ENCODE data around the gene TOM1.

TOM1 gene

DNA sequence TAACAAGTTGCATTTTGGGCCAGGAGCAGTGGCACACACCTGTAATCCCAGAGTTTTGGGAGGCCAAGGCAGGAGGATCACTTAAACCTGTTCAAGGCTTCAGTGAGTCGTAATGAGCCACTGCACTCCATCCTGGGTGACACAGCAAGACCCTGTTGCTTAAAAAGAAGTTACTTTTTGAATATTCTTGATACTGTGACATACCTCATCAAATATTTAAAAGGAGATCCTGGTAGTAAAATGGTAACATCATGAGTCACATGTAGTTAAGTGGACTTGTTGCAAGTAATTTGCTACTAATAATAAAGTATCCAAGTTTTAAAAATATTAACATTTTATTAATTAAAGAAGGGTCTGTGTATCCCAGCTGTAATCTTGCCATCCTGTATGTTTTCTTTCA lies 24.1 kb upstream of the TOM1 start:
- DNase-seq, result no peak
- TF ChIP-seq, protein P1, sequence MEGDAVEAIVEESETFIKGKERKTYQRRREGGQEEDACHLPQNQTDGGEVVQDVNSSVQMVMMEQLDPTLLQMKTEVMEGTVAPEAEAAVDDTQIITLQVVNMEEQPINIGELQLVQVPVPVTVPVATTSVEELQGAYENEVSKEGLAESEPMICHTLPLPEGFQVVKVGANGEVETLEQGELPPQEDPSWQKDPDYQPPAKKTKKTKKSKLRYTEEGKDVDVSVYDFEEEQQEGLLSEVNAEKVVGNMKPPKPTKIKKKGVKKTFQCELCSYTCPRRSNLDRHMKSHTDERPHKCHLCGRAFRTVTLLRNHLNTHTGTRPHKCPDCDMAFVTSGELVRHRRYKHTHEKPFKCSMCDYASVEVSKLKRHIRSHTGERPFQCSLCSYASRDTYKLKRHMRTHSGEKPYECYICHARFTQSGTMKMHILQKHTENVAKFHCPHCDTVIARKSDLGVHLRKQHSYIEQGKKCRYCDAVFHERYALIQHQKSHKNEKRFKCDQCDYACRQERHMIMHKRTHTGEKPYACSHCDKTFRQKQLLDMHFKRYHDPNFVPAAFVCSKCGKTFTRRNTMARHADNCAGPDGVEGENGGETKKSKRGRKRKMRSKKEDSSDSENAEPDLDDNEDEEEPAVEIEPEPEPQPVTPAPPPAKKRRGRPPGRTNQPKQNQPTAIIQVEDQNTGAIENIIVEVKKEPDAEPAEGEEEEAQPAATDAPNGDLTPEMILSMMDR (IDR thresholded peaks at IDR 0.05; ENCODE audit: low read depth, low read length), result no peak
- H3K36me3 ChIP-seq, result peaks cover 57% of the 10 kb centered on the region

DNA sequence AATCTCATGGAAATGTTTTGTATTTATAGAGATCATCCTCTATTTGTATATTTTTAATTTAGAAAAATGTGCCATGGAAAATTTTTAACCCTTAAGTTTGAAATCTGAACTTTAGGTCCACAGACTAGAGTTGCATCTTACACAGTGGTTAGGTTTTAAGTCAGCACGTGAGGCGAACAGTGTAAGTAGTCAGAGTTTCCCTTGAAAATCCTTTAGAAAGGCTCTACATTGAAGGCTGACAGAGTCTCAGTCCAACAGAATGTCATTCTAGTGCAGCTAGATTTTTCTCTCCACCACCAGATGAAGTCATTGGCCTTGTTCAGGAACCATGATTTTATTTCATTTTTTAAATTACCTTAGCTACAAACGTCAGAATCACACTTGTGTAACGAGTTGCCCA lies 23.7 kb upstream of the TOM1 start:
- H3K4me3 ChIP-seq (ENCODE audit: low read depth, low read length), result no peak overlapping the region
- no peaks in the 10 kb centered on the region for H3K27me3 ChIP-seq (ENCODE audit: insufficient read depth, low read depth, severe bottlenecking)
- TF ChIP-seq, protein P1 (IDR thresholded peaks at IDR 0.05; ENCODE audit: low read depth, low read length), result no peak
- no peaks in the 10 kb centered on the region for H3K9me3 ChIP-seq (ENCODE audit: severe bottlenecking)
- peaks cover 59% of the 10 kb centered on the region for H3K36me3 ChIP-seq
- no peak overlapping the region for H3K27ac ChIP-seq
- DNase-seq, result no peak

More for the DNA sequence above, 24.1 kb upstream of the TOM1 start:
- Histone ChIP-seq H3K27me3 (ENCODE audit: insufficient read depth, low read depth, severe bottlenecking) (no peaks in the 10 kb centered on the region), H3K9me3 (ENCODE audit: severe bottlenecking) (no peaks in the 10 kb centered on the region), H3K27ac (no peak overlapping the region), H3K4me3 (ENCODE audit: low read depth, low read length) (no peak overlapping the region)

DNA sequence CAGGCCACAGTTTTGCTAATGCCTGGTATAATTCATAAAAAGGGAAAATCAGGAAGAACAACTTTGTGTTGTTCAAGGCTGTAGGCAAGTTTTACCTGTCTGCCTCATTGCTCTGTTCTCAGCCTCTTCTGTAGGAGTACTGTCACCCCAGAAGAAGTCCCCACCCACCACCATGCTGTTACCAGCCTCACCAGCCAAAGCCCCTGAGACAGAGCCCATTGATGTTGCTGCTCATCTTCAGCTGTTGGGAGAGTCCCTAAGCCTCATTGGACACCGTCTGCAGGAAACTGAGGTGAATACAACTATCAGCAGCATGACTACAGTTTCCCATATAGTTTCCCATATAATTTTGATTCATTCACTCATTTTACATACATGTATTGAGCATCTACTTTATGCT lies 11.6 kb upstream of the TOM1 start:
- Histone ChIP-seq H3K27ac (no peak overlapping the region), H3K27me3 (ENCODE audit: insufficient read depth, low read depth, severe bottlenecking) (no peaks in the 10 kb centered on the region), H3K36me3 (peaks cover 93% of the 10 kb centered on the region), H3K4me3 (ENCODE audit: low read depth, low read length) (no peak overlapping the region), H3K9me3 (ENCODE audit: severe bottlenecking) (no peaks in the 10 kb centered on the region)
- no peak for DNase-seq
- TF ChIP-seq, protein P1 (IDR thresholded peaks at IDR 0.05; ENCODE audit: low read depth, low read length), result no peak

DNA sequence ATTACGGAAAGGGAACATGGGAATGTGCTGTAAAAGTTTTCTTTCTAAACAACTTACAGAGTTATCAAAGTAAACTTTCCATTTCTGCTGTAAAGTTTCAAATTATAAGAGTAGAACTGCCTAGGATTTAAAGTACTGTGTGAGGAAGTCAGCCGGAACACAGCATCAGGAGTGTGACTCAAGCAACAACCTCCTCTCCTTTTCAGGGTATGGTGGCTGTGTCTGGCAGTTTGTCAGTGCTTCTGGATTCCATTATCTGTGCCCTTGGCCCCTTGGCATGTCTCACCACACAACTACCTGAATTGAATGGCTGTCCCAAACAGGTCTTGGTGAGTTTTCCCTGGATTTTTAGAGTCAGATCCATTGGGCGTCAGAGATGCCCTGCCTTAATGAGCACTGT lies 6.9 kb upstream of the TOM1 start:
- H3K4me3 ChIP-seq (ENCODE audit: low read depth, low read length), result no peak overlapping the region
- no peaks in the 10 kb centered on the region for H3K9me3 ChIP-seq (ENCODE audit: severe bottlenecking)
- no peaks in the 10 kb centered on the region for H3K27me3 ChIP-seq (ENCODE audit: insufficient read depth, low read depth, severe bottlenecking)
- DNase-seq, result no peak
- H3K36me3 ChIP-seq, result peaks cover 74% of the 10 kb centered on the region
- no peak overlapping the region for H3K27ac ChIP-seq
- TF ChIP-seq, protein P1 (IDR thresholded peaks at IDR 0.05; ENCODE audit: low read depth, low read length), result no peak

DNA sequence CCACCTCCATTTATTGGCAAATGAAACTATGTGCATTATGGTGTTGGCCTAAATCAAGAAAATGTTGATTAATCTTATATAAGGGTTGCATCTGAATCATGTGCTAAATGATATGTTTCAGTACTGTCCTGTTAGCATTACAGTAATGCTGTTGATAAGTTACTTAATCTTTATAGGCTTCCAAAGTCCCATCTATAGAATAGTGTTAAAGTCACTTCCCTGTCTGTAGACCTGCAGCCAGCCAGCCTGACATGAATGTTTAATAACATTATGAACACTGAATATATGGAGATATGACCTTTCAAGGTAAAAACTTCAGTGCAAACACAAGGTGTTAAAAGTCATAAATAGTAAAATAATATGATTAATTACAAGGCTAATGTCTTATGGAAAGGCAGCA lies 3.6 kb upstream of the TOM1 start:
- peaks cover 48% of the 10 kb centered on the region for H3K36me3 ChIP-seq
- no peak overlapping the region for H3K4me3 ChIP-seq (ENCODE audit: low read depth, low read length)
- H3K27me3 ChIP-seq (ENCODE audit: insufficient read depth, low read depth, severe bottlenecking), result no peaks in the 10 kb centered on the region
- H3K9me3 ChIP-seq (ENCODE audit: severe bottlenecking), result no peaks in the 10 kb centered on the region
- TF ChIP-seq, protein P1 (IDR thresholded peaks at IDR 0.05; ENCODE audit: low read depth, low read length), result no peak
- no peak overlapping the region for H3K27ac ChIP-seq
- no peak for DNase-seq

DNA sequence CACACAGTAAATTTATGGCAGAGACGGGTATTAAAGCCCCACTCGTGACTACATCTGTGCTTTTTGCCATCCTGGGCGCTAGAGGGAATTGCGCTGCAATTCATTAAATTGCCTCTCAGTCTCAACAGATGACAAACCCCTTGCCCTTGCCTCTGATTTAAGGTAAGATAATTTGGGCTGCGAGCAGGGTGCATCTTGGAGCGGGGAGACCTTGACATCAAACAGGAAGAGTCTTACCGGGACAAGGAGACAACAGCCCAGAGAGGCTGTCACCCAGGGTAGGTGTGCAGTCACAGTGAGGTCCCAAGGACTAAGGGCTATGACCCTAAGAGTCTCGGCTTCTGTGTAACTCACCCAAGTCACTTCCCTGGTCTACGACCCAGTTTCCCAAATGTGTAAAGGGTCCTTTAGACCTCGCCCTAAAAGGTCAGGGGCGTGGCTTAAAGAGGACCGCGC lies 449 bp upstream of the TOM1 start:
- H3K4me3 ChIP-seq (ENCODE audit: low read depth, low read length), result peak overlapping the region; percentile 78
- peak overlapping the region; percentile 80 for H3K27ac ChIP-seq
- TF ChIP-seq, protein P1 (IDR thresholded peaks at IDR 0.05; ENCODE audit: low read depth, low read length), result no peak
- H3K36me3 ChIP-seq, result peaks cover 17% of the 10 kb centered on the region
- DNase-seq, result no peak
- no peaks in the 10 kb centered on the region for H3K27me3 ChIP-seq (ENCODE audit: insufficient read depth, low read depth, severe bottlenecking)
- no peaks in the 10 kb centered on the region for H3K9me3 ChIP-seq (ENCODE audit: severe bottlenecking)
